LNCaP clone FGC (cell line): ENCODE data around the gene BCHE.

Source experiments
- DNase-seq: peaks from one replicate; pipeline ENCODE4 v3.0.0-alpha.2; 2011; ENCODE audit warnings: low read depth
- H3K4me3 ChIP-seq: 2 replicates; pipeline ENCODE4 v1.5.1; 2011; ENCODE audit warnings: mild to moderate bottlenecking, low read depth, low read length, control low read depth
- TF ChIP-seq, protein P1 (sequence below): IDR thresholded peaks from 2 replicates; pipeline ENCODE4 v1.5.1; 2012; ENCODE audit warnings: mild to moderate bottlenecking; ENCODE audit not compliant: control insufficient read depth, insufficient read depth; ENCODE audit errors: extremely low read depth

Gene BCHE

GRCh38 chr3:165759041-165759440 is 78.2 kb downstream of the BCHE start:
- no peak for DNase-seq
- H3K4me3 ChIP-seq, result no peak overlapping the region
- TF ChIP-seq, protein P1, sequence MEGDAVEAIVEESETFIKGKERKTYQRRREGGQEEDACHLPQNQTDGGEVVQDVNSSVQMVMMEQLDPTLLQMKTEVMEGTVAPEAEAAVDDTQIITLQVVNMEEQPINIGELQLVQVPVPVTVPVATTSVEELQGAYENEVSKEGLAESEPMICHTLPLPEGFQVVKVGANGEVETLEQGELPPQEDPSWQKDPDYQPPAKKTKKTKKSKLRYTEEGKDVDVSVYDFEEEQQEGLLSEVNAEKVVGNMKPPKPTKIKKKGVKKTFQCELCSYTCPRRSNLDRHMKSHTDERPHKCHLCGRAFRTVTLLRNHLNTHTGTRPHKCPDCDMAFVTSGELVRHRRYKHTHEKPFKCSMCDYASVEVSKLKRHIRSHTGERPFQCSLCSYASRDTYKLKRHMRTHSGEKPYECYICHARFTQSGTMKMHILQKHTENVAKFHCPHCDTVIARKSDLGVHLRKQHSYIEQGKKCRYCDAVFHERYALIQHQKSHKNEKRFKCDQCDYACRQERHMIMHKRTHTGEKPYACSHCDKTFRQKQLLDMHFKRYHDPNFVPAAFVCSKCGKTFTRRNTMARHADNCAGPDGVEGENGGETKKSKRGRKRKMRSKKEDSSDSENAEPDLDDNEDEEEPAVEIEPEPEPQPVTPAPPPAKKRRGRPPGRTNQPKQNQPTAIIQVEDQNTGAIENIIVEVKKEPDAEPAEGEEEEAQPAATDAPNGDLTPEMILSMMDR, result no peak

GRCh38 chr3:165755571-165755970 is 81.7 kb downstream of the BCHE start:
- H3K4me3 ChIP-seq, result no peak overlapping the region
- DNase-seq, result no peak
- TF ChIP-seq, protein P1, result no peak

GRCh38 chr3:165754219-165755007 is 82.8 kb downstream of the BCHE start:
- DNase-seq, result no peak

GRCh38 chr3:165753560-165753959 is 83.7 kb downstream of the BCHE start:
- TF ChIP-seq, protein P1, result no peak
- H3K4me3 ChIP-seq, result no peak overlapping the region
- peak; percentile 99 for DNase-seq

More at GRCh38 chr3:165754219-165755007, 82.8 kb downstream of the BCHE start:
- TF ChIP-seq, protein P1, result no peak
- H3K4me3 ChIP-seq, result no peak overlapping the region

DNA sequence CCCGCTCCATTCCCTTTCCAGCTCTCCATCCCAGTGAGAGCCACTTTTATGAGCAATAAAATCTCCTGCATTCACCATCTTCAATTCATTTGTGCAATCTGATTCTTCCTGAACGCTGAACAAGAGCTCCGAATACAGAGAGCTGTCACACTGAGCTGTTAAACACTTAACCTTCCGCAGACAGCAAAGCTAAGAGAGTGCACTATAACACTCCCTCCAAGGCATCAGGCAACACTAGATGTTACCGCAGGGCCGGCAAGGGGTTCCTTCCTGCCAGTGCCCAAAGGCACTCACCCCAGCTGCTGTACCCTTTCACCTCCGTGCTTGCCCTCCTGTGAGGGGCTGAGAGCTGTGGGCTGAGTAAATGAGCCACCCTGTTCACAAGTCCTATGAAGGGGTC is 85.6 kb downstream of the BCHE start:
- no peak overlapping the region for H3K4me3 ChIP-seq
- TF ChIP-seq, protein P1, result no peak
- peak; percentile 22 for DNase-seq

GRCh38 chr3:165749821-165750220 is 87.4 kb downstream of the BCHE start:
- no peak for DNase-seq
- H3K4me3 ChIP-seq, result no peak overlapping the region
- TF ChIP-seq, protein P1, result no peak

DNA sequence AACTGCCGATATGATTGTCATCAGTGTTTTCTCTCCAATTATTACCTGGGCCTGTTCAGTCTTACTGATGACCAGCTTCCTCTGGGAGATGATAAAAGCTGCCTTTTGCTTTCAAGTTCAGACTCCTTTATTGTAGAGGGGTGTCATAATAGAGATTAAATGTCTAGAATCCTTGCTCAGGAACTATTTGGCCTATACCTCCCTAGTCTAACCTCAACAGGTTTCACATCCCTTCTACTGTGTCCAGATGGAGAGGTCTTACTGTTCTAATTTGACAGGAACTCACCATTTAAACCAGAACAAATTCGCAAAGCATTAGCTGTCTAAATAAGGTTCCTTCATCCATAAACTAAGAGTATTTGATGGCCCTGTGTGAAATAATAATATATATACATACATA is 88.0 kb downstream of the BCHE start:
- no peak for DNase-seq
- no peak overlapping the region for H3K4me3 ChIP-seq
- TF ChIP-seq, protein P1, result no peak
